HG02588 (cell line): ENCODE results near the gene SYCE1.
"Not testable (repeated sequence)": the region's sequence is repeated elsewhere in the genome, so short reads cannot be mapped to it uniquely, and the experiment has no call there.

Source experiments
- ATAC-seq: cut with Tn5 transposase; IDR thresholded peaks from one replicate; pipeline ENCODE4 v1.9.1; 2021; ENCODE audit warnings: mild to moderate bottlenecking, moderate library complexity; ENCODE audit not compliant: unreplicated experiment

Gene SYCE1

GRCh38 chr10:133559216-133559615, 6.2 kb downstream of the SYCE1 start:
- ATAC-seq, result no peak

DNA sequence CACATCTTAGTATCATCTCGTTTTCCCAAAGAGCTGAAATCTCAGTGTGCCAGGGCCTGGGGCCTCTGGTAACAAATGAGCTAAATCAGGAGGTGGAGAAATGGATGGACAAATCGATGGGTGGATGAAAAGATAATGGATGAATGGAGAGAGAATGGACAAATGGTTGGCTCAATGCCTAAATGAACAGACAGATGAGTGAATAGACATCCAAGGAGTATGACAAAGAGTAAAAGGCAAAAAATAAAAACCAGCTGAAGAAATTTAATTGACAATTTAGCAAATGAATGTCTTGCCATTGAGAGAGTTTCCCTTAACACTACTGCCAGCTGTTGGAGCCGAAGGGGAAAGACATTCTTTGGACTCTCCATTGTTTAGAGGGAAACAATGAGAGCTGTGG, 8.0 kb downstream of the SYCE1 start:
- ATAC-seq, result no peak

- ATAC-seq, result no peak
Measured at GRCh38 chr10:133555521-133555920, 9.9 kb downstream of the SYCE1 start.

GRCh38 chr10:133554600-133554999, 10.8 kb downstream of the SYCE1 start:
- ATAC-seq, result no peak

DNA sequence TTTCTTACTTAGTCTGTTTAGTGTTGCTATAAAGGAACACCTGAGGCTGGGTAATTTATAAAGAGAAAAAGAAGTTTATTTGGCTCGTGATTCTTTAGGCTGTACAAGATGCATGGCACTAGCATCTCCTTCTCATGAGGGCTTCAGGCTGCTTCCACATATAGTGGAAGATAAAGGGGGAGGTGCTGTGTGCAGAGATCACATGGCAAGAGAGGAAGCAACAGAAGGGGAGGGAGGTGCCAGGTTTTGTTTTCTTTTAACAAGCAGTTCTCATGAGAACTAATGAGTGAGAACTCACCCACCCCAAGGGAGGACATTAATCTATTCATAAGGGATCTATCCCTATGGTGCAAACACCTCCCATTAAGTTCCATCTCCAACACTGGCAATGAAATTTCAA, 20.9 kb downstream of the SYCE1 start:
- ATAC-seq, result no peak

- ATAC-seq, result not testable (repeated sequence)
Measured at GRCh38 chr10:133541441-133541975, 23.9 kb downstream of the SYCE1 start.

GRCh38 chr10:133537546-133538545, 27.5 kb downstream of the SYCE1 start:
- no peak for ATAC-seq

DNA sequence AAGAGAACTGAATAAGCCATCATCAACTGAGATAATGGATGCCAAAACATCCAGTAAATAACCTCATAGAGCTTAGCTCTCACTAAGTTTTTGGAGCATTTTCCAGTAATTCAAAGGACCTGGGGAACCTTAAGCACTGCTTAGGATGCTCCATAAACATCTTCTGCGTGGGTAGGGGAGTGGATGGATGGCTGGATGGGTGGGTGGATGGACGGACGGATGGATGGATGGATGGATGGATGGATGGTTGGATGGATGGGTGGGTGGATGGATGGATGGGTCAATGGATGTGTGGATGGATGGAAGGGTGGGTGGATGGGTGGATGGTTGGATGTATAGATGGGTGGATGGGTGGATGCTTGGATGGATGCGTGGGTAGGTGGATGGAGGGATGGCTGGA, 29.2 kb downstream of the SYCE1 start:
- no peak for ATAC-seq

GRCh38 chr10:133534417-133534816, 31.0 kb downstream of the SYCE1 start:
- no peak for ATAC-seq

DNA sequence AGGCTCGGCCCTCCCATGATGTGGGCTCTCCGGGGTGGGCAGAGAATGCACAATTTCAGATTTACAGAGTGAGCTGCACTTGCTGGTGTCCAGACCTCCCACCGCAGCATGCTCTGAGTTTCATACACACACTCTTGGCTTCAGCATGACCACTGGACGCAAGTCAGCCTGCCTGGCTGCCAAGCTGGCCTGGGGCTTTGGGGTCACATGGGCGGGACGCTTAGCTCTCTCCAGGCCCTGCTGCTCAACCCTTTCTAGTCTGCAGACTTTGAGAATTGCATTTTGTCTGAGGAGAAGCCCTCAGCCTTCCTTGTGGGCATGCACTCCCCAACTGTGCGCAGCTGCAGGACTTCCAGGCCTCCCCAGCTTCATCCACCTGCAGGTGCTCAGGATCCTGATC, 32.5 kb downstream of the SYCE1 start:
- ATAC-seq, result no peak

DNA sequence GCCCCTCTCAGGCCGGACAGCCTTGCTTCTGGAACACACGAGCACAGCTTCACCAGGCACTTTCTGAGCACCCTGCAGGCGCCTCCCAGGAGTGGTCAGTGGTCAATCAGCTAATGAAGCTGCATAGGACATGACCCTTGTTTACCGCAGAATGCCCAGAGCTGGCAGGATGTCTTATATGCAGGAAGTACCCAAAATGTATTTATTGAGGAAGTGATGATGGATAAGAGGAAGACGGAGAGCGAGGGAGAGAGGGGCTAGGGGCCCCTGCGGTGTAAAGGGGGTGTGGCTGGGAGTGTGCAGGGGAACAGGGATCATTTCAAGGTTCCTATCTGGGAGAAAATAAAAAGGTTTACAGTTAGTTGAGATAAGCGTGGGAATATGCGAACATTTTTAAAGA, 34.9 kb downstream of the SYCE1 start:
- ATAC-seq, result no peak

DNA sequence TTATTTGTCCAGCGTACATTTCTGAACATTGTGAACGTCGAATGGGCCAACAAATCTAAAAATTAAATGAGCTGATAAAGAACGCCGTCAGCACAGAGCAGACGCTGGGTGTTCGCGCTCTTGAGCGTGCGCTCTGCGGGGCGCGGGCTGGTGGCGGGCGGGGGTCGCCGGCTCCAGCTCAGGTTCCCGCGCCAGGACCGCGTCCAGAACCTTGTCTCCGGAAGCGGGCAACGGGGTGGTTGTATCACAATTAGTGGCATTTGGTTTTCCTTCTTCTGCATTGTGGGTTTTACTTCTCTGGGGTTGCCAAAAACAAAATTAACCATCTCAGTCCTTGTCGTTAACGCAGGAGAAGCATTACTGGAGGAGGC, 35.8 kb downstream of the SYCE1 start:
- no peak for ATAC-seq

GRCh38 chr10:133528845-133529575, 36.4 kb downstream of the SYCE1 start:
- ATAC-seq, result no peak

- ATAC-seq, result no peak
Measured at GRCh38 chr10:133528296-133528844, 37.0 kb downstream of the SYCE1 start.

DNA sequence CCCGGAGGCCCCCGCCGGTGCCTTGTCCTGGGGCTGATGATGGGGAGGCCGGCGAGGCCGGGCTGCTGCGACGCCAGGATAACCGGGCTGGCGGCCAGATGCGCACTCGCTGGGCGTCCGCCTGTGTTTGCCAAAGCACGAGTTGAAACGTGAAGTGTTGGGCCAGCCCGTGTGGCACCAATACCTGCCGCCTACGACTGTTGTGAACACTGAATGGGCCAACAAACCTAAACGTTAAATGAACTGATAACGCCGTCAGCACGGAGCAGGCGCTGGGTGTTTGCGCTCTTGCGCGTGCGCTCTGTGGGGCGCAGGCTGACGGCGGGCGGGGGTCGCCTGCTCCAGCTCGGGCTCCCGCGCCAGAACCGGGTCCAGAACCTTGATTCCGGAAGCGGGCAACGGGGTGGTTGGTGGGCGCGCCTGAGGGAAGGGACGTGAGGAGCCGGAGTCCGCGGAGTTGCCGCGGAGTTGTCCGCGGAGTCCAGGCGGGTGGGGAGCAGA, 37.6 kb downstream of the SYCE1 start:
- no peak for ATAC-seq

GRCh38 chr10:133526957-133527588, 38.3 kb downstream of the SYCE1 start, which contains the start of gene CYP2E1:
Gene CYP2E1 (plus strand): TSS chr10:133527363. CDS start chr10:133527396, 33 bp downstream.
- ATAC-seq, result no peak

- ATAC-seq, result no peak
Measured at GRCh38 chr10:133525444-133525843, 39.9 kb downstream of the SYCE1 start.

DNA sequence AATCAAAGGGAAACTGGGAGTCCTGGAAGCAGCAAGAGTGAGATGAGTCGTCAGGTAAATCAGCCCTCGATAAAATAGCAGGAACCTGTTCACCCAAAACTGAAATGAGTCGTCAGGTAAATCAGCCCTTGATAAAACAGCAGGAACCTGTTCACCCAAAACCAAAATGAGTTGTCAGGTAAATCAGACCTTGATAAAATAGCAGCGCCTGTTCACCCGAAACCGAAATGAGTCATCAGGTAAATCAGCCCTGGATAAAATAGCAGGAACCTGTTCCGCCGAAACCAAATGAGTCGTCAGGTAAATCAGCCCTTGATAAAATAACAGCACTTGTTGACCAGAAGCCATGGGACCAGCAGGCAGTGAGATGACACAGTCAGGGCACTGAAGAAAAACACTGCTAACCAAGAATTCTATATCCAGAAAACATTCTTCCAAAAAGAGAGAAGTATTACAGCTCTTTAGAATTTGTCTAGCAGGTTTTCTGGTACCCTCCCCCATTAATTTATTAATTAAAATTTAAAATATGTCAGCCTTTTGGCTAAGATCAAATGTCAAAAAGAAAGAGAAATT, 41.7 kb downstream of the SYCE1 start:
- ATAC-seq, result no peak

DNA sequence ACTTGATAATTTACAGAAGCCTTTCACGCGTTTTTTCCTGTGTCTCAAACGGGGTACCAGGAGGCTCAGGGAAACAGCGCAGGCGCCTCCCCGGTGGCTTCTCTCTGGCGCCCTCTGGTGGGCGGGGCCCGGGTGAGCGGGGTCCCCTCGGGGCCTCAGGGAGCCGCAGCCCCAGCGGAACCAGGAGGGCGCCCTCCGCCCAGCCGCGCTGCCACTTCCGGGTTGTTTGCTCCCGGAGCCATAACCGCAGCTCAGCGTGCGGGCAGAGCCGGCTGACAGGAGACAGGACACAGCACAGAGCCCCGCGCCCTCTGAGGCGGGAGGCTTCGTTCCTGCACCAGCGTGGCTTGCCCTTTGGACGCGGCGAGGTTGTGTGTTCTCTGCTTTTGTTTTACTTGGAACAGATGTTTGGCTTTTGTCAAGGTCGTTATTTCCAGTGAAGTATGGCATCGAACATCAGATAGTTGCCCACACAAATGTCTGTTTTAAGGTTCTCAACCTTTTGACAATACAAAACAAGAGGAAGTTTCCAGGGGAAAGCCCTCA, 45.1 kb downstream of the SYCE1 start:
- peak; percentile 97 for ATAC-seq

DNA sequence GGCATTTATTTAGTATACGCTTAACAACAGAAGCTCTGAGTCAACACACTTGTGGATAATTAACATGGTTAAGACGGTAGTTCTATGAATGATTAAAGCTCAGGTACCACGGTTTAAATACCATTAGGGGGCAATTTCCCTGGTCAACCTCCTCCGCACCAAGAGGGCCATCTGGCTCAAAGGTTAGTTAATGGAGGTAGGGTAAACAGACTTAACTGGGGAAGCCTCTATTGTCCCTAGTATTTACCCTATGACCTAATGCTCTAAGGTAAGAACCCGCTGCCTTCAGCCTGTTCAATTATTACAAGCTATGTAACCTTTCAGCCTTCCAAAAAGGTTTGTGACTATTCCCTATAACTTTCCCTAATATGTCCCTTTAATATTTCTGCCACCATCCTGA, 46.9 kb downstream of the SYCE1 start:
- not testable (repeated sequence) for ATAC-seq
